Heart left ventricle (tissue), 16 donors: ENCODE measurements around the gene NEK7. TPM values are rescaled to one million over a fixed set of nuclear protein-coding genes. Genes with fewer than 3 reads are reported as not detected.

Experiments
- ATAC-seq, 4 donors: fragments of 200-7000 bp; cut with Tn5 transposase; one replicate each; pipeline ENCODE4 v1.9.1; 2020 to 2022; ENCODE audit warnings: moderate library complexity in 4 of 4, mild to moderate bottlenecking in 3 of 4, moderate number of reproducible peaks in 1 of 4
- DNase-seq, 5 donors: peaks; one replicate each; pipeline ENCODE4 v3.0.0-alpha.2; 2020
- H3K27ac ChIP-seq, 12 donors: fragments of 200-600 bp; sonication (generic) in 4 of 12; one replicate each; pipeline versions ENCODE4 v1.5.0 to v1.8.0; 2016 to 2022; ENCODE audit warnings: mild to moderate bottlenecking in 2 of 12
- H3K27me3 ChIP-seq, 9 donors: fragments of 200-600 bp; sonication (generic) in 2 of 9; one replicate each; pipeline versions ENCODE4 v1.5.1 to v1.8.0; 2016 to 2022; ENCODE audit warnings: mild to moderate bottlenecking in 3 of 9
- H3K36me3 ChIP-seq, 9 donors: fragments of 200-600 bp; sonication (generic) in 2 of 9; one replicate each; pipeline versions ENCODE4 v1.5.0 to v1.8.0; 2018 to 2022; ENCODE audit warnings: mild to moderate bottlenecking in 2 of 9
- H3K4me1 ChIP-seq, 12 donors: fragments of 200-600 bp; sonication (generic) in 4 of 12; one replicate each; pipeline versions ENCODE4 v1.5.0 to v1.8.0; 2016 to 2022; ENCODE audit warnings: mild to moderate bottlenecking in 3 of 12
- H3K4me3 ChIP-seq, 12 donors: fragments of 200-600 bp; sonication (generic) in 4 of 12; one replicate each; pipeline versions ENCODE4 v1.5.0 to v1.8.0; 2017 to 2022; ENCODE audit warnings: mild to moderate bottlenecking in 9 of 12, moderate library complexity in 4 of 12
- H3K9me3 ChIP-seq, 12 donors: fragments of 200-600 bp; sonication (generic) in 4 of 12; one replicate each; pipeline versions ENCODE4 v1.5.0 to v1.8.0; 2016 to 2022; ENCODE audit warnings: mild to moderate bottlenecking in 1 of 12
- CTCF ChIP-seq, 12 donors: fragments of 200-600 bp; sonication (generic) in 4 of 12; IDR thresholded peaks; one replicate each; pipeline versions ENCODE4 v1.5.0 to v1.8.0; 2018 to 2022; ENCODE audit warnings: antibody characterized with exemption in 12 of 12, mild to moderate bottlenecking in 5 of 12
- POLR2A ChIP-seq, 2 donors: fragments of 450-650 bp; IDR thresholded peaks; one replicate each; pipeline ENCODE4 v1.6.1; 2017; ENCODE audit warnings: antibody characterized with exemption in 2 of 2, mild to moderate bottlenecking in 2 of 2, moderate library complexity in 2 of 2
- WGBS, 4 donors: extraction: QIAGEN DNeasy Blood & Tissue Kit in 2 of 4; methylation state at CpG; one replicate each; pipeline versions ENCODE4 v1.1.5 to v1.1.7; 2013 to 2018; 5-methylcytosine and 5-hydroxymethylcytosine counted together
- intact Hi-C, 10 donors: fragments of 100-400 bp; cut with DNase I; formaldehyde crosslinking; loops; one replicate each; pipeline versions ENCODE4 v1.11.1 to v1.14.2; 2022
- polyA plus RNA-seq, 2 donors: library from polyadenylated mRNA; stranded (reverse); fragments of 200-250 nt; gene quantifications; one replicate each; pipeline ENCODE4 v1.2.3, GENCODE V29; 2013
- total RNA-seq, 9 donors: library from RNA; depleted of rRNA in 2 of 9; stranded (reverse); fragments of >200 nt in 2 of 9; fragmentation: NEBNext Ultra II Directional in 3 of 9; extraction: Animal tissue kit (Norgen Biotek cat#: 25700) in 3 of 9; gene quantifications; one replicate each; pipeline versions ENCODE4 v1.1.0 to v1.2.4, GENCODE V29; 2016 to 2023
- donor health status: ischemic (EF 13 %, LVEDD 7.1; RV severe dilation, severe dysfunction).
- donor health status: healthy with polysubstance abuse.
- donor health status: DM: no; HTN: yes; CAD: no.
- donor health status: DM: no; HTN: no; CAD: no.
- donor health status: ischemic (EF 25% LVEDD 6.9; RV normal size, moderate dysfunction).
- donor health status: ischemic (EF 25% LVEDD 5.7; RV mildly dilated, moderate dysfunction).
- donor health status: healthy.
- donor health status: DM: yes; HTN: yes; CAD: no.
- donor health status: ischemic (EF 35%, LVEDD 5.7; RV mildly dilated, moderate dysfunction).
- donor health status: nonischemic (EF 11% LVEDD 7.7; RV severe dilation, severe dysfunction).
- donor health status: DM: yes; HTN: yes; CAD: no.
- donor health status: PGD.
- donor health status: ischemic (EF 29% LVEDD 5.4; RV normal size, mild dysfunction).
- donor health status: nonischemic (EF 23%, LVEDD 6.1; RV moderate dilation, normal function).

Gene NEK7
- total and polyA plus RNA-seq, 11 donors, result 57.5 to 499 (median 235) TPM

GRCh38 chr1:198234520-198235251 is 77.9 kb downstream of the NEK7 start:
- ATAC-seq, result peak in 3 of 4 donors; percentile 33 to 38 (median 34)
- Histone ChIP-seq H3K9me3 (peaks cover 0 to 7% (median 0%) of the 10 kb centered on the region in 12 donors), H3K36me3 (peaks cover 0 to 8% (median 0%) of the 10 kb centered on the region in 9 donors), H3K27me3 (no peaks in the 10 kb centered on the region), H3K27ac (peak overlapping the region in 6 of 12 donors; percentile 10 to 53 (median 20)), H3K4me1 (peaks cover 0 to 52% (median 24%) of the 10 kb centered on the region in 12 donors), H3K4me3 (peak overlapping the region in 6 of 12 donors; percentile 2 to 34 (median 28))
- TF ChIP-seq CTCF (IDR thresholded peaks at IDR 0.05) (no peak), POLR2A (IDR thresholded peaks at IDR 0.05) (no peak)
- no peak for DNase-seq
- intact Hi-C loops, result no loop called here
- 17 to 22% (median 21%) methylated on average over 5 of the region's 5 CpGs for WGBS, 4 donors

- TF ChIP-seq CTCF (IDR thresholded peaks at IDR 0.05) (no peak), POLR2A (IDR thresholded peaks at IDR 0.05) (no peak)
- 90 to 95% (median 93%) methylated on average over 2 of the region's 2 CpGs for WGBS, 4 donors
- intact Hi-C loops, result no loop called here
- no peak overlapping the region for H3K27ac ChIP-seq
- H3K4me1 ChIP-seq, result peaks cover 0 to 43% (median 17%) of the 10 kb centered on the region in 12 donors
- H3K36me3 ChIP-seq, result peaks cover 0 to 8% (median 0%) of the 10 kb centered on the region in 9 donors
- peak in 3 of 4 donors; percentile 30 to 72 (median 38) for ATAC-seq
- peaks cover 0 to 7% (median 0%) of the 10 kb centered on the region in 12 donors for H3K9me3 ChIP-seq
- DNase-seq, result peak in 2 of 5 donors; percentile 31 to 55
- no peak overlapping the region for H3K4me3 ChIP-seq
- H3K27me3 ChIP-seq, result no peaks in the 10 kb centered on the region
Measured at GRCh38 chr1:198238121-198238520, 81.3 kb downstream of the NEK7 start.

- no peak overlapping the region for H3K27ac ChIP-seq
- H3K27me3 ChIP-seq, result no peaks in the 10 kb centered on the region
- H3K4me3 ChIP-seq, result no peak overlapping the region
- peaks cover 0 to 4% (median 0%) of the 10 kb centered on the region in 9 donors for H3K36me3 ChIP-seq
- WGBS, 4 donors, result 49 to 87% (median 77%) methylated on average over 2 of the region's 2 CpGs
- no peak for TF ChIP-seq POLR2A (IDR thresholded peaks at IDR 0.05)
- TF ChIP-seq CTCF (IDR thresholded peaks at IDR 0.05), result no peak
- ATAC-seq (no peak), DNase-seq (no peak)
- peaks cover 0 to 43% (median 16%) of the 10 kb centered on the region in 12 donors for H3K4me1 ChIP-seq
- intact Hi-C loops, result no loop called here
- H3K9me3 ChIP-seq, result peaks cover 0 to 4% (median 0%) of the 10 kb centered on the region in 12 donors
Measured at GRCh38 chr1:198241553-198241952, 84.8 kb downstream of the NEK7 start.

GRCh38 chr1:198244772-198245171 is 88.0 kb downstream of the NEK7 start:
- no peak for TF ChIP-seq POLR2A (IDR thresholded peaks at IDR 0.05)
- no peak for TF ChIP-seq CTCF (IDR thresholded peaks at IDR 0.05)
- H3K4me1 ChIP-seq, result peaks cover 0 to 38% (median 15%) of the 10 kb centered on the region in 12 donors
- peaks cover 0 to 4% (median 0%) of the 10 kb centered on the region in 9 donors for H3K36me3 ChIP-seq
- no peaks in the 10 kb centered on the region for H3K9me3 ChIP-seq
- intact Hi-C loops, result no loop called here
- peak overlapping the region in 5 of 12 donors; percentile 9 to 56 (median 45) for H3K27ac ChIP-seq
- ATAC-seq, result no peak
- H3K27me3 ChIP-seq, result no peaks in the 10 kb centered on the region
- no peak overlapping the region for H3K4me3 ChIP-seq
- DNase-seq, result no peak
